Erythroblast (primary cell): Measurements from ENCODE around the gene TLK1.
A peak's percentile ranks its signal among the peaks of the same experiment; 100 is the strongest.

Experiments used
- DNase-seq, 2 experiments: peaks; one replicate each; lab custom pipeline; 2025; lab: John Stamatoyannopoulos, UW
- GATA1 ChIP-seq: IDR thresholded peaks from 2 replicates; pipeline ENCODE4 v1.6.1; 2011; ENCODE audit warnings: low read depth, mild to moderate bottlenecking, control low read depth, low read length, moderate library complexity
- POLR2A ChIP-seq: IDR thresholded peaks from 2 replicates; pipeline ENCODE4 v1.6.1; 2011; ENCODE audit warnings: mild to moderate bottlenecking, low read length

The TLK1 gene

DNA sequence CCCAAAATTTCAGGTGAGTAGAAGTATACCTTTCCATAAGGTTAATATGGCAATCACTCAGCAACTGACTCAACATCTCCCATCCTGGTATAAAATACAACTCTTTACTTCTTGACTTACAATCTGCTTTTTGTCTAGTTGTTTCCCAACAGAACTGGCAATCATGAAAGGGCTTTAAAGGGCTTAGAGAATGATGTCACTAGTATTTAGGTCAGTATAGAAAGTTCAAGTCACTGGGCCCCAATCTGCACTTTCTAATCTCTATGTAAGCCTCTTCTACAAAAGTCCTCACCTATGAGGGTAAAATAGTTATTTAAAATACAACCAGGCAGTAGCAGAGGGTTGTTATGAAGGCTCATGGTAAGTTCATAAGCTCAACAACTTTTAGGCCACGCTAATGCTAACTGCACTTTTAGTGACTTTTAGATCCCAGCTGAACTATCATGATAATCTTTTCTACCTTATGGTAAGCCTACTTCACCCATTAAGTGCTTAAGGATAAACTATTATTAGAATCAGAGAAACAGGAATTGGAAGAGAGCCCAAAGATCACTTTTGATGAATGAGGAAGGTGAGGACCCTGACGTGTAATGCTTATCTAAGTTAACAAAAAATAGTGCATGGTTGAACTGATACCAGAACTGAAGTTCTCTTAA, 152.0 kb downstream of the TLK1 start:
- peak; percentile 6 to 44 for DNase-seq
- TF ChIP-seq GATA1 (no peak), POLR2A (no peak)

- TF ChIP-seq GATA1 (no peak), POLR2A (no peak)
- DNase-seq, result no peak
Measured at GRCh38 chr2:171004833-171005232, 155.9 kb downstream of the TLK1 start.

- TF ChIP-seq POLR2A, result no peak
- no peak for TF ChIP-seq GATA1
- DNase-seq, result no peak
Measured at GRCh38 chr2:171004363-171004762, 156.3 kb downstream of the TLK1 start.

DNA sequence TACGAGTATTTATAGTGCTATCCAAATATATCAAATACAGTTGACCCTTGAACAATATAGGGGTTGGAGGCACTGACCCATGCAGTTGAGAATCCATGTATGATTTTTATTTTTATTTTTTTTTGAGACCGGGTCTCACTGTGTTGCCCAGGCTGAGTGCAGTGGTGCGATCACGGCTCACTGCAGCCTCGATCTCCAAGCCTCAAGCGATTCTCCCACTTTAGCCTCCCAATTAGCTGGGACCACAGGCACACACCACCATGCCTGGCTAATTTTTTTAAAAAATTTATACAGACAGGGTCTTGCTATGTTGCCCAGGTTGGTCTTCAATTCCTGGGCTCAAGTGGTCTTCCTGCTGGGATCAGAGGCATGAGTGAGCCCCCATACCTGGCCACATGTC, 161.0 kb downstream of the TLK1 start:
- TF ChIP-seq GATA1, result no peak
- no peak for TF ChIP-seq POLR2A
- no peak for DNase-seq

- no peak for TF ChIP-seq POLR2A
- peak; percentile 51 to 78 for DNase-seq
Measured at GRCh38 chr2:170997893-170998597, 162.6 kb downstream of the TLK1 start.

DNA sequence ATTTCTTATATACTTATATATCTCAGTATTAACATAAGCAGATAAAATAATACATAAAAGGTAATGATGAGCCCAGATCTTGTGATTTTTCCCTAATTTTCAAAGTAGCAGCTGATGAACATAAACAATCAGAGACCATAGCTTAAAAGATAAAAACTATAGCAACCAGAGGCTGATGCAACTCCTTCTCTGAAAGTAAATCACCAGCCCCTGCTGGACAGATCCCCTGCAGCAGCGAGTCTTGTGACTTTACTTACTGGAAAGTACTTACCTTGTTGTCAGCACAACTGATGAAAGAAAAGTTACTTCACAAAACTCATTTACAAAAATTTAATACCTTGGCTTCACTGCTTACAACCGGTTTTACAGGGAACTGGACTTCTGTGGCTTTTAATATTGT, 164.4 kb downstream of the TLK1 start:
- TF ChIP-seq POLR2A (no peak), GATA1 (no peak)

DNA sequence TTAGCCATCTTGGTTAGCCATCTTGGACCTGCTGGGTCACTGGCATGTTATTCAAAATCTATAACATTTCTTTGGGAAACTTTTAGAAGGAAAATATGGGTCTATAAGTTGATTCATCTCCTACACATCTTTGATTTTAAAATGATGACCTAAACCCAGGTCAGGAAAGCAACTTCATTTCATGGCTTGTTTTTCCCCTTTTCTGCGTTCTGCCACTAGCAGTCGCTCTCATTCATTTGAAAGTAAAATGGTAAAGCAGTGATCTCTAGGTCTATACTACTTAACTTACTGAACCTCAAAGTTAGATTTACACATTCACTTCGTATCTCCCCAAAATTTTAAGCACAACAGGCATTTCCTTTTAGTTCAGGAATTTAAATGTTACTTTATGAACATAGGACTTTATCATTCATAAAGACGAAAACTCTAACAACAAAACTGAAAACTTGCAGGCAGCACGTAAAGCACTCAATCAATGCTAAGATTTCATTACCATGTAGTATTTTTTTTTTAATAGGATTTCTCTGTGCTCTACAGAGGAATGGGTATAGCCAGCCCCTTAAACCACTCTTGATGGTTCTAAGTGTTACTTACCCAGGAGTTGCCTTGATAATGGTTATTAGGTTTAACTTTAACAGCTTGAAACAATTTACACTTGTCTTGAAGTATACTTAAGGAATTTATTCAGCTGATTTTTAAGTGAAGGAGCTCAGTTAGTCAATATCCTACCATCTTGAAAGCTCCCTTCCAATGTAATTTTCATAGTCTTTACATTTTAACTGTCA, 169.1 kb downstream of the TLK1 start:
- TF ChIP-seq POLR2A, result no peak
- no peak for TF ChIP-seq GATA1
- no peak for DNase-seq

More for the DNA sequence above, 164.4 kb downstream of the TLK1 start:
- peak; percentile 26 to 49 for DNase-seq

DNA sequence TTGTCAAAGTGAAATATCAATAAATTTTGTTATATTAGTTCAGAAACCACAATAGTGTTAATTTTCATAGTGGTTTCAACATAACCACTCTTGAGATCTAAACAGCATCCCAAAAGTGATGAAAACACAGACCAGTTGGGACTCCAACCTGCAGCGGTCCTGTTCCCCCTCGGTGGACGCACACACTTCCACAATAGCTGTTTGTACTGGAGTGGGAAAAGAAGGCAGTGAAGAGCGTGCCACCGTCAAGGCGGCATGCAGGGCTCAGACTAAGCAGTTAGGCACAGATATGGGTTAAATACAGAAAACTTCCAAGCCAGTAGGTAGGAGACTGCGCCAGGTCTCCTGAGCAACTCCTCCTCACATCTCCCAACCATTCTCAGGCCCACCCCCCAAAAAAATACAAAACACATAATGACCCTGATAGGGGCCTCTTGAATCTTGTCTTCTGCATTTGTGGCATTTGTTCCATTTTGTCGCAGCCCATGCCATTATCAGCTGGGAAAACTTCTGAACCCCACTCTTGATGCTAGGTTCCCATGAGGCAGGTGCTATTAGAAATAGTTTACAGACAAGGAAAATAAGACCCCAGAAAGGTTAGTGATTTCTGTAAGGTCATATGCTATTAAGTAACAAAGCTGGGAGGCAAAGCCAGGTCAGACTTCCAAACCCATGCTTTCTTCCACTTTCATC, 174.0 kb downstream of the TLK1 start:
- TF ChIP-seq GATA1, result no peak
- no peak for TF ChIP-seq POLR2A
- DNase-seq, result no peak

DNA sequence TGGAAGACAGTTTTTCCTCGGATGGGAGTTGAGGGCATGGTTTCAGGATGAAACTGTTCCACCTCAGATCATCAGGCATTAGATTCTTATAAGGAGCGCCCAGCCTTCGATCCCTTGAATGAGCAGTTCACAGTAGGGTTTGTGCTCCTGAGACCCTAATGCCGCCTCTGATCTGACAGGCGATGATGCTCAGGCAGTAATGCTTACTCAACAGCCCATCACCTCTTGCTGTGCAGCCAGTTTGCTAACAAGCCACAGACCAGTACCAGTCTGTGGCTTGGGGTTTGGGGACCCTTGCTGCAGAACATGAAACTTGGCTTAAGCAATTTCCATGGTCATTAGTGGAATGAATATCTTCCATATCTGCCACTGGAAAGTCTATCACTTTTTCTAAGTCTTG, 175.3 kb downstream of the TLK1 start:
- DNase-seq, result no peak
- no peak for TF ChIP-seq GATA1
- no peak for TF ChIP-seq POLR2A

- TF ChIP-seq GATA1 (no peak), POLR2A (no peak)
- DNase-seq, result no peak
Measured at GRCh38 chr2:170984079-170984478, 176.6 kb downstream of the TLK1 start.

DNA sequence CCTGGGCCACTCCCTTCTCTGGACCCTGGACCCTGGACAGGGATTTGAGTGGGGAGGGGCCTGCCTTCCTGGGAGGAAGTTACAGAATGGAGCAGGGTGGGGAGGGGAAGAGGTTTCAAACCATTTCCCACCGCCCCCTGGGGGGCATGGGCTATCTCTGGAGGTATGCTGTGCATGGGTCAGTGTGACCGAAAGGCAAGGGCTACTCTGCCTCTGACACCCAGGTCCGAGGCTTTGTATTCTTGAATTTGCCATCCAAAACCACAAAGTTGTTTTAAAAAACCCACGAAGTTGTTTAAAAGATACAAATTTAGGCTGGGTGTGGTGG, 184.8 kb downstream of the TLK1 start:
- TF ChIP-seq GATA1 (no peak), POLR2A (no peak)

DNA sequence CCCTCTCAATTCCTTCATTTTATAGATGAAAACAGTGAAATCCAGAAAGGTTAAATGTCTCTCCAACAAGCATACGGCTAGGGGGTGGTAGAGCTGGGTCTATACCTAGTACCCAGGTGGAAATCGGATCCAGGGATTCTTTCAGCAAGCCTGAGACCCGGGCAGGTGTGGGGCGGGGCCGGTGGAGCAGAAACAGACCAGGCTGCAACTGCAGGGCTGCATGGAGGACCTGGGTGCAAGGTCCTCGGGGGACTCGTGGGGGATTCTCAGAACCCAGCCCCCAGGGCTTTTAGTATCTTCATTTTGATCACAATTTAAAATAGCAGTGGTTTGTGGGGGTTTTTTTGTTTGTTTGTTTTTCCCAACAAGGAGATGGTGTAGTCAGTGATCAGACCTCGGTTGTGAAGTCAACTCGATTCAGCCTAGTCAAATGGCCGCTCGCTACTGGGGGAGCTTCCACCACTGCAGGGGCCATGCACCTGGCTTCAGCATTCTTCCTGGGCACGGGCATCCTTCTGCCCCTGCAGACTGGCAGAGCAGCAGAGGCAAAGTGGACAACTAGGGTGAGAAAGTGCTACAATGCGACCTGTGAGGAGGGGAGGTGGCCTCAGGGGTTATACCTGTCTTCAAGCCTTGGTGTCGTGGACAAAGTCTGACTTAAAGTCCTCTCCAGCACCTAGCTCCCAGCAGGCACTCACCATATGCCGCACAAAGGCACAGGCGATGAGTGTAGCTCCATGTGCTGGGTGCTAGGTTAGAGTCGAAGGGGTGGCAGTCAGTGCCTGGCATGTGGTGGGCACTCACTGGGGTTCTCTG, 185.4 kb downstream of the TLK1 start:
- DNase-seq, result no peak
- TF ChIP-seq POLR2A (no peak), GATA1 (no peak)

More for the DNA sequence above, 184.8 kb downstream of the TLK1 start:
- no peak for DNase-seq

GRCh38 chr2:170974304-170974993, 186.2 kb downstream of the TLK1 start:
- no peak for DNase-seq
- no peak for TF ChIP-seq GATA1
- no peak for TF ChIP-seq POLR2A
